A549 (cell line): ENCODE results near the gene SLC24A3.

ENCODE experiments used
- CEBPB ChIP-seq, 2 experiments: fragments of >200 bp in 1 of 2; sonication (Bioruptor Twin) in 1 of 2; formaldehyde crosslinking in 1 of 2; IDR thresholded peaks; 2 replicates each; pipeline ENCODE4 v1.6.1; 2012 to 2016
- EP300 ChIP-seq, 2 experiments: fragments of >200 bp; sonication (Bioruptor Twin); formaldehyde crosslinking; IDR thresholded peaks; 2 replicates in 1 of 2; 3 replicates in 1 of 2; pipeline ENCODE4 v1.6.1; 2016 to 2017
- JUN ChIP-seq, 2 experiments: fragments of >200 bp; sonication (Bioruptor Twin); formaldehyde crosslinking; IDR thresholded peaks; 2 replicates in 1 of 2; 3 replicates in 1 of 2; pipeline ENCODE4 v1.6.1; 2016 to 2017
- MAX ChIP-seq: IDR thresholded peaks from 2 replicates; pipeline ENCODE4 v1.6.1; 2012
- PHF8 ChIP-seq: fragments of 200-600 bp; sonication (generic); IDR thresholded peaks from 2 replicates; pipeline ENCODE4 v1.6.1; 2016; ENCODE audit warnings: low read depth, mild to moderate bottlenecking, antibody characterized with exemption, moderate library complexity, borderline replicate concordance
- RARB ChIP-seq: fragments of 250-450 bp; sonication (Bioruptor Pico); IDR thresholded peaks from 2 replicates; pipeline ENCODE4 v1.8.0; 2021; ENCODE audit warnings: mild to moderate bottlenecking, moderate library complexity
- RFX5 ChIP-seq: fragments of 450-650 bp; IDR thresholded peaks from 2 replicates; pipeline ENCODE4 v1.7.1; 2014; ENCODE audit warnings: antibody characterized with exemption, mild to moderate bottlenecking, moderate library complexity
- TFCP2L1 ChIP-seq: fragments of 250-450 bp; sonication (Bioruptor Pico); IDR thresholded peaks from 2 replicates; pipeline ENCODE4 v1.5.0; 2021; ENCODE audit warnings: mild to moderate bottlenecking
- USF2 ChIP-seq: fragments of 450-650 bp; IDR thresholded peaks from 2 replicates; pipeline ENCODE4 v1.6.1; 2014; ENCODE audit warnings: antibody characterized with exemption
- ZNF302 ChIP-seq: fragments of 250-450 bp; sonication (Bioruptor Pico); IDR thresholded peaks from 2 replicates; pipeline ENCODE4 v1.9.0; 2021; ENCODE audit warnings: inconsistent platforms, mild to moderate bottlenecking, moderate library complexity
- ZSCAN20 ChIP-seq: fragments of 250-450 bp; sonication (Bioruptor Pico); IDR thresholded peaks from 2 replicates; pipeline ENCODE4 v1.8.0; 2022; ENCODE audit warnings: mild to moderate bottlenecking, moderate library complexity
- TF ChIP-seq, protein P1 (sequence below): fragments of 200-600 bp; sonication (generic); IDR thresholded peaks from 2 replicates; pipeline ENCODE4 v1.6.1; 2016; ENCODE audit warnings: antibody characterized with exemption, mild to moderate bottlenecking, moderate library complexity
- TF ChIP-seq, protein P2 (sequence below): fragments of >200 bp; sonication (Bioruptor Twin); formaldehyde crosslinking; IDR thresholded peaks from 3 replicates; pipeline ENCODE4 v1.5.1; 2016

- TF ChIP-seq, protein P1, sequence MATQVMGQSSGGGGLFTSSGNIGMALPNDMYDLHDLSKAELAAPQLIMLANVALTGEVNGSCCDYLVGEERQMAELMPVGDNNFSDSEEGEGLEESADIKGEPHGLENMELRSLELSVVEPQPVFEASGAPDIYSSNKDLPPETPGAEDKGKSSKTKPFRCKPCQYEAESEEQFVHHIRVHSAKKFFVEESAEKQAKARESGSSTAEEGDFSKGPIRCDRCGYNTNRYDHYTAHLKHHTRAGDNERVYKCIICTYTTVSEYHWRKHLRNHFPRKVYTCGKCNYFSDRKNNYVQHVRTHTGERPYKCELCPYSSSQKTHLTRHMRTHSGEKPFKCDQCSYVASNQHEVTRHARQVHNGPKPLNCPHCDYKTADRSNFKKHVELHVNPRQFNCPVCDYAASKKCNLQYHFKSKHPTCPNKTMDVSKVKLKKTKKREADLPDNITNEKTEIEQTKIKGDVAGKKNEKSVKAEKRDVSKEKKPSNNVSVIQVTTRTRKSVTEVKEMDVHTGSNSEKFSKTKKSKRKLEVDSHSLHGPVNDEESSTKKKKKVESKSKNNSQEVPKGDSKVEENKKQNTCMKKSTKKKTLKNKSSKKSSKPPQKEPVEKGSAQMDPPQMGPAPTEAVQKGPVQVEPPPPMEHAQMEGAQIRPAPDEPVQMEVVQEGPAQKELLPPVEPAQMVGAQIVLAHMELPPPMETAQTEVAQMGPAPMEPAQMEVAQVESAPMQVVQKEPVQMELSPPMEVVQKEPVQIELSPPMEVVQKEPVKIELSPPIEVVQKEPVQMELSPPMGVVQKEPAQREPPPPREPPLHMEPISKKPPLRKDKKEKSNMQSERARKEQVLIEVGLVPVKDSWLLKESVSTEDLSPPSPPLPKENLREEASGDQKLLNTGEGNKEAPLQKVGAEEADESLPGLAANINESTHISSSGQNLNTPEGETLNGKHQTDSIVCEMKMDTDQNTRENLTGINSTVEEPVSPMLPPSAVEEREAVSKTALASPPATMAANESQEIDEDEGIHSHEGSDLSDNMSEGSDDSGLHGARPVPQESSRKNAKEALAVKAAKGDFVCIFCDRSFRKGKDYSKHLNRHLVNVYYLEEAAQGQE: no peak
- TF ChIP-seq CEBPB (IDR thresholded peaks at IDR 0.05): no peak
- TF ChIP-seq RARB: no peak
- TF ChIP-seq, protein P2, sequence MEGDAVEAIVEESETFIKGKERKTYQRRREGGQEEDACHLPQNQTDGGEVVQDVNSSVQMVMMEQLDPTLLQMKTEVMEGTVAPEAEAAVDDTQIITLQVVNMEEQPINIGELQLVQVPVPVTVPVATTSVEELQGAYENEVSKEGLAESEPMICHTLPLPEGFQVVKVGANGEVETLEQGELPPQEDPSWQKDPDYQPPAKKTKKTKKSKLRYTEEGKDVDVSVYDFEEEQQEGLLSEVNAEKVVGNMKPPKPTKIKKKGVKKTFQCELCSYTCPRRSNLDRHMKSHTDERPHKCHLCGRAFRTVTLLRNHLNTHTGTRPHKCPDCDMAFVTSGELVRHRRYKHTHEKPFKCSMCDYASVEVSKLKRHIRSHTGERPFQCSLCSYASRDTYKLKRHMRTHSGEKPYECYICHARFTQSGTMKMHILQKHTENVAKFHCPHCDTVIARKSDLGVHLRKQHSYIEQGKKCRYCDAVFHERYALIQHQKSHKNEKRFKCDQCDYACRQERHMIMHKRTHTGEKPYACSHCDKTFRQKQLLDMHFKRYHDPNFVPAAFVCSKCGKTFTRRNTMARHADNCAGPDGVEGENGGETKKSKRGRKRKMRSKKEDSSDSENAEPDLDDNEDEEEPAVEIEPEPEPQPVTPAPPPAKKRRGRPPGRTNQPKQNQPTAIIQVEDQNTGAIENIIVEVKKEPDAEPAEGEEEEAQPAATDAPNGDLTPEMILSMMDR: no peak
- no peak for TF ChIP-seq USF2
- TF ChIP-seq EP300 (IDR thresholded peaks at IDR 0.05): no peak
- no peak for TF ChIP-seq PHF8
- no peak for TF ChIP-seq JUN (IDR thresholded peaks at IDR 0.05)
- no peak for TF ChIP-seq ZSCAN20
- TF ChIP-seq MAX: no peak
- TF ChIP-seq RFX5: no peak
- TF ChIP-seq ZNF302 (CRISPR knock-in tag): no peak
- TF ChIP-seq TFCP2L1: no peak
Observed at GRCh38 chr20:19405958-19406357, 193.5 kb downstream of the SLC24A3 start.
